T-helper 2 cell (primary cell): ENCODE measurements around the gene MRPS10.
"Not testable (repeated sequence)": the region's sequence is repeated elsewhere in the genome, so short reads cannot be mapped to it uniquely, and the experiment has no call there.

Experiments used
- DNase-seq, 5 experiments: peaks; one replicate each; pipeline versions ENCODE4 v3.0.0 to v3.0.0-alpha.2; 2012 to 2022

MRPS10 gene

GRCh38 chr6:42204768-42205282 lies 12.8 kb downstream of the MRPS10 start:
- DNase-seq, result no peak

GRCh38 chr6:42203183-42203582 lies 14.5 kb downstream of the MRPS10 start:
- no peak for DNase-seq

GRCh38 chr6:42202131-42202915 lies 15.3 kb downstream of the MRPS10 start:
- DNase-seq, result not testable (repeated sequence)

- no peak for DNase-seq
Observed at GRCh38 chr6:42201382-42201781, 16.3 kb downstream of the MRPS10 start.

- no peak for DNase-seq
Observed at GRCh38 chr6:42200035-42200434, 17.6 kb downstream of the MRPS10 start.

GRCh38 chr6:42199106-42199981 lies 18.3 kb downstream of the MRPS10 start:
- DNase-seq, result no peak

- peak in 1 of 5 experiments; percentile 29 for DNase-seq
Observed at GRCh38 chr6:42197555-42198362, 19.9 kb downstream of the MRPS10 start.

- no peak for DNase-seq
Observed at GRCh38 chr6:42195415-42195814, 22.2 kb downstream of the MRPS10 start.

GRCh38 chr6:42194056-42194455 lies 23.6 kb downstream of the MRPS10 start:
- DNase-seq, result no peak

GRCh38 chr6:42193491-42193894 lies 24.2 kb downstream of the MRPS10 start:
- no peak for DNase-seq

GRCh38 chr6:42192385-42192784 lies 25.3 kb downstream of the MRPS10 start:
- DNase-seq, result not testable (repeated sequence)

- no peak for DNase-seq
Observed at GRCh38 chr6:42190554-42191183, 27.0 kb downstream of the MRPS10 start.

GRCh38 chr6:42188406-42188805 lies 29.3 kb downstream of the MRPS10 start:
- no peak for DNase-seq

GRCh38 chr6:42185597-42185996 lies 32.1 kb downstream of the MRPS10 start:
- no peak for DNase-seq

GRCh38 chr6:42184475-42184874 lies 33.2 kb downstream of the MRPS10 start:
- no peak for DNase-seq

- DNase-seq, result no peak
Observed at GRCh38 chr6:42182101-42182500, 35.6 kb downstream of the MRPS10 start.

- no peak for DNase-seq
Observed at GRCh38 chr6:42179945-42180313, 37.7 kb downstream of the MRPS10 start.

- DNase-seq, result no peak
Observed at GRCh38 chr6:42179261-42179944, 38.3 kb downstream of the MRPS10 start.

- DNase-seq, result no peak
Observed at GRCh38 chr6:42177514-42178364, 39.9 kb downstream of the MRPS10 start.

GRCh38 chr6:42176981-42177380 lies 40.7 kb downstream of the MRPS10 start:
- DNase-seq, result no peak

- DNase-seq, result no peak
Observed at GRCh38 chr6:42175860-42176259, 41.8 kb downstream of the MRPS10 start.
